Glomerular visceral epithelial cell (primary cell): ENCODE results near the gene CNFN.

Experiments used
- DNase-seq: peaks from one replicate; pipeline ENCODE4 v3.0.0-alpha.2; 2016; ENCODE audit errors: extremely low spot score

Gene CNFN

DNA sequence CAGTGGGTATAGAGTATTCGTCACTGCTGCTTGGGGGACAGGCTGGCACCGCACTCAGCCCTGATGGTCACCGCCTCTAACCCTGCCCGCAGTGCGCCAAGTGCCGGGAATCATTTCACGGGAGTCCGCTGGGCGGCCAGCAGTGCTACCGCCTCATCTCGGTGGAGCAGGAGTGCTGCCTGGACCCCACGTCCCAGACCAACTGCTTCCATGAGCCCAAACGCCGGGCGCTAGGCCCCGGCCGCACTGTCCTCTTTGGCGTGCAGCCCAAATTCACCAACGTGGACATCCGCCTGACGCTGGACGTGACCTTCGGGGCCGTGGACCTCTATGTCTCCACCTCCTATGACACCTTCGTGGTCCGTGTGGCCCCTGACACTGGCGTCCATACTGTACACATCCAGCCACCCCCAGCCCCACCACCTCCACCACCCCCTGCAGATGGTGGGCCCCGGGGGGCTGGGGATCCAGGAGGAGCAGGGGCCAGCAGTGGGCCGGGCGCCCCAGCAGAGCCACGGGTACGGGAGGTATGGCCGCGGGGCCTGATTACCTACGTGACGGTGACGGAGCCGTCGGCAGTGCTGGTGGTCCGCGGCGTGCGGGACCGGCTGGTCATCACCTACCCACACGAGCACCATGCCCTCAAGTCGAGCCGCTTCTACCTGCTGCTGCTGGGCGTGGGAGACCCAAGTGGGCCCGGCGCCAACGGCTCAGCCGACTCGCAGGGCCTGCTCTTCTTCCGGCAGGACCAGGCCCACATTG, 14.5 kb downstream of the CNFN start:
- DNase-seq: no peak

DNA sequence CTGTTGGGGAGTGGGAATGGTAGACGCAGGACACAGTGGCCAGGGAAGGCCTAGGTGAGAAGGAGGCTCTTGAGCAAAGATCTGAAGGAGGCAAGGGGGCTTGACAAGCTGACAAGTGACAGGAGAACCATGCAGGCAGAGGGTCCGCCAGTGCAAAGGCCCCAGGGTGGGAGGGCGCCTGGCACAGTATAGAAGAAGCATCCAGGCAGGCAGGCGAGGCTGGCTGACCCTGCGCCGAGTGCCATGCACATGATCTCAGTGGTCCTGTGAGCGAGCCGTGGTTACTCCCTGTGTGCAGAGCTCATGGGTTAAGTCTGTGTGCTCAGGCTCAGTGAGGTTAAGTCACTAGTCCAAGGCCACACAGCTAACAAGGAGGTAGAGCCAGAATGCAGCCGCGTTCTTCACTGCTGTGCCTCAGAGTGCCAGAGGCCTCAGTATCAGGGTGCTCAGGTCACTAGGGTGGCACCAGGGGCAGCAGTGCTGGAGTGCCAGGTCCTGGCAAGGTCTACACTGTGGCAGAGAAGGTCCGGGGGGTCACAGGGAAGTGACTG, 15.2 kb downstream of the CNFN start:
- DNase-seq: no peak

DNA sequence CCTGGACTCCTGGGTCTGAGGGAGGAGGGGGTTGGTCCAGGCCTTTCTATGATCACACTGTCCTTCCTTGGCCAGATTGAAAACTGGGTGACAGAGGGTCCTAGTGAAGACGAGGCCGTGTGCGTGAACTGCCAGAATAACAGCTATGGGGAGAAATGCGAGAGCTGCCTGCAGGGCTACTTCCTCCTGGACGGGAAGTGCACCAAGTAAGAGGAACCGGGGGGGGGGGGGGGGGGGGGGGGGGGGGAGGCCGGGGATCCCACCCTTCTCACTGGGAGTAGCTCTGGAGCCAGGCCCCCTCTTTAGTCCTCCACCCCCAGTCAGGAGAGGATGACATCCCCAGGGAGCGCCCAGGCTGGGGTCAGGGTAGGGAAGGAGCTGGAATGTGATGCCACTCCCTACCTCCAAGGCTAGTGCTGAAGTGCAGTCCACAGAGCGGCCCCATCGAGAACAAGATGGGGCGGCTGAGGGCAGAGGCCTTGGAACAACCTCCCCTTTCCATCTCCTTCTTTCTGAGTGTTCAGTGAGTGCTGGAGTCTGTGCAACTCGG, 19.4 kb downstream of the CNFN start:
- no peak for DNase-seq

DNA sequence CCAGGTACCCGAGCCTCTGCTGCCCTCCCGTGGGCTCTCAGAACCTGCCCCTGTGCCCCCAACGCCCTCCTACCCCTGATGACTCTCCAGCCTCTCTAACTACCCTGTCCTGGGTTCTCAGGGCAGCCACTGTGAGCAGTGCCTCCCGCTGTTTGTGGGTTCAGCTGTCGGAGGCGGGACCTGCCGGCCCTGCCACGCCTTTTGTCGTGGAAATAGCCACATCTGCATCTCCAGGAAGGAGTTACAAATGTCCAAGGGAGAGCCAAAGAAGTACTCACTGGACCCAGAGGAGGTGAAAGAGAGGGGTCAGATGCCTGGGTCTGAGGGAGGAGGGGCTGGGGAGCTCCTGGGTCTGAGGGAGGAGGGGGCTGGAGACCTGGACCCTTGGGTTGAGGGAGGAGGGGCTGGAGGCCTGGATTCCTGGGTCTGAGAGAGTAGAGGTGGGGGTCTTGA, 20.0 kb downstream of the CNFN start:
- no peak for DNase-seq

DNA sequence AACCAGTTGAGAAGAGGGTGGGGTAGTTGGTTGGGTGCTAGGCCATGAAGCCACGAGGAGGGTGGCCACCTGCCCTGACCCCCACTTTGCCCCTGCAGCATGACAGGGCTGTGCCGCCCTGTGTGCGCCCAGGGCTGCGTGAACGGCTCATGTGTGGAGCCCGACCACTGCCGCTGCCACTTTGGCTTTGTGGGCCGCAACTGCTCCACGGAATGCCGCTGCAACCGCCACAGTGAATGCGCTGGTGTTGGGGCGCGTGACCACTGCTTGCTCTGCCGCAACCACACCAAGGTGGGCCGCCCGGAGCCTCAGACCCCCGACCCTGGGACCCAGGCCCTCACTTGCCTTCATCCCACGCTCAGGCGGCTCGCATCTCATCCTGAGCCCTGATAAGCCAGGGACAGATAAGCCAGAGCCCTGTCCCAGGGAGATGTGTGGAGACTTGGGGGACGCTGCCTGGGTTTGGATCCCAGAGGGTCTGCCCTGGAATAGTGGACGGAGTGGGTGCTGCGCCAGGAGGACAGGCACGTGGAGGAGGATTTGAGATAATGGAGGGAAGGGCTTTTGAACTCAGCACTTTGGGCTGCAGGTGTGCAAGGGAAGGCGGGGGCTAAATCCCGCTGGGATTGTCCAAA, 20.5 kb downstream of the CNFN start:
- no peak for DNase-seq

DNA sequence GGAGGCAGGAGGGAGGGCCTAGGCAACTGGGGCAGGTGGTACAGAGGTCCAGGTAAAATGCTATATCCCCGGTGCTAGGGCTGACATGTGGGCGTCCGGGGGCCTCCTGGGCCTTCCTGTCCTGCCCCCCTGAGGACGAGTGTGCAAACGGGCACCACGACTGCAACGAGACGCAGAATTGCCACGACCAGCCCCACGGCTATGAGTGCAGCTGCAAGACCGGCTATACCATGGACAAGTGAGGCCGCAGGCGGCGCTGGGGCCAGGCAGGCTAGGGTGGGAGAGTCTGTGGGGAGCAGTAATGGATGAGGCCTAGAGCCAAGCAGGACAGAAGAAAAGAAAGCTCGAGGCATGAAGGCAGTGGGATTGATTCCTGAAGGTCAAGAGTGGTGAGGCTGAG, 21.3 kb downstream of the CNFN start:
- DNase-seq: no peak

DNA sequence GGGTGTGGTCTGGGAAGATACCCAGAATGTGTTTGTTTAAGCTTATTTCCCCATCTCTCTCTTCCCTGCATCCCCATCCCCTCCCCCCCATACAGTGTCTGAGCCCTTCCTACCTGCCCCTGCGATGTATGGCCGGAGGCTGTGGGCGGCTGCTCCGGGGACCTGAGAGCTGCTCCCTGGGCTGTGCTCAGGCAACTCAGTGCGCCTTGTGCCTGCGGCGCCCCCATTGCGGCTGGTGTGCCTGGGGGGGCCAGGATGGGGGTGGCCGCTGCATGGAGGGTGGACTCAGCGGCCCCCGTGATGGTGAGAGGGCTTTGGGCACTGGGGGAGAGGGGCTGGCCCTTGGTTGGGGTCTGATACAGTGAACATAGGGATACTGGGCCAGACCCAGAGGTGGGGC, 21.7 kb downstream of the CNFN start:
- DNase-seq: no peak

DNA sequence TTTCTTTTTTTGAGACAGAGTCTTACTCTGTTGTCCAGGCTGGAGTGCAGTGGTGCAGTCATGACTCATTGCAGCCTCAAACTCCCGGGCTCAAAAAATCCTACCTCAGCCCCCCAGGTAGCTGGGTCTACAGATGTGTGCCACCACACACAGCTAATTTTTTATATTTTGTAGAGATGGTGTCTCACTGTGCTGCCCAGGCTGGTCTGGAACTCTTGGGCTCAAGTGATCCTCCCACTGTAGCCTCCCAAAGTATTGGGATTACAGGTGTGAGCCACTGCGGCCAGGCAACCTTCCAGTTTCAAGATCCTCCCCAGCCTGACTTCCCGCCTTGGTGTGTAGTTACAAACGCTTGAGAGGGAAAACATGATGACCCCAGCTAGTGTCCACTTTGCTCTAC, 22.2 kb downstream of the CNFN start:
- DNase-seq: no peak

DNA sequence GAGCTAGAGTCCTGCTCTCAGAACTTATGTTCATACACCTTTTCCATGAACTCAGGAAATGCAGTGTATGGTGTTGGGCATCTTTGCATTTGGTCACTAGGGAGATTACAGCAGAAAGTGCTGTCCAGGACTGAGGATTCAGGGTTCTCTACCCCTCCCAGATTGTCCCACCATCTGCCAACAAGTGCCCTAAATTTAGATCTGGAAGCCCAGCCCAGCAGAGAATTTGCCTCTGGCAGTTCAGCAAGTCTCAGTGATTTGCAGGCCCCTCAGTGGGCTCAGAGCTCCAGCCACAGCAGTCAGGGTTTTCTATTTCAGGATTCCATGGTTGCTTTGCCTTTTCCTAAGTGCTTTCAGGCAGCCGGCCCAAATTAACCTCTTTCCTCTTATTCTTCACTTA, 23.4 kb downstream of the CNFN start:
- no peak for DNase-seq

DNA sequence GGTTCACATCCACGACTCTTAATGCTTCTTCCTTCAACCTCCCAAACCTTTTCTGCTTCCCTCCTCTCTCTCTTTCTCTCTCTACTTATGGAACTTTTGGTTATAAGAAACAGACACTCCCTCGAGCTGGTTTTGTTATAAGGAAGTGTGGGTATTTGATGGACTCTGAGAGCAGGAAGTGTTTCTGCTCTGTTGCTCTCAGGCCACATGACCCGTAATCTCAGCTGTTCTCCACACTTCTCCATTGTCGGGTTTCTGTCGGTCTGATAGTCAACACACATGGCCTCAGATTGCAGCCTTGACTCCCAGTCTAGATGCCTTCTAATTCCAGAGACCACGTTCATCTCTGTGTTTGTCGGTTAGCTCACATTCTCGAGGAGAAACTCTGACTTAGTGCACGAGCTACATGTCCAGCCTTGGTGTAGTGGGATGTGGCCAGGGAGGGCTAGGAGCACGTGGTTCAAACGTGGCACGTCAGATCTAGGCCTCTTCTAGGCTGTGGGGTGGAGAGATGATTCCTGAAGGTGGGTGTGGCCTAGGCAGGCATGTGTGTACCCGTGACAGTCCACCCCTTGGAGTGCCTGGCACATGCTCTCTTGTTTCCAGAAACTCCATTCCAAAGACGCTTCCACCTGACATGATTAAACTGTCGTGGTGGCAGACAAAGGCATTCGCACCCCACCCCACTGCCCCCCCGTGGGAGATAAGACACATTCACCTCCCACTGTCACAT, 26.3 kb downstream of the CNFN start:
- no peak for DNase-seq

DNA sequence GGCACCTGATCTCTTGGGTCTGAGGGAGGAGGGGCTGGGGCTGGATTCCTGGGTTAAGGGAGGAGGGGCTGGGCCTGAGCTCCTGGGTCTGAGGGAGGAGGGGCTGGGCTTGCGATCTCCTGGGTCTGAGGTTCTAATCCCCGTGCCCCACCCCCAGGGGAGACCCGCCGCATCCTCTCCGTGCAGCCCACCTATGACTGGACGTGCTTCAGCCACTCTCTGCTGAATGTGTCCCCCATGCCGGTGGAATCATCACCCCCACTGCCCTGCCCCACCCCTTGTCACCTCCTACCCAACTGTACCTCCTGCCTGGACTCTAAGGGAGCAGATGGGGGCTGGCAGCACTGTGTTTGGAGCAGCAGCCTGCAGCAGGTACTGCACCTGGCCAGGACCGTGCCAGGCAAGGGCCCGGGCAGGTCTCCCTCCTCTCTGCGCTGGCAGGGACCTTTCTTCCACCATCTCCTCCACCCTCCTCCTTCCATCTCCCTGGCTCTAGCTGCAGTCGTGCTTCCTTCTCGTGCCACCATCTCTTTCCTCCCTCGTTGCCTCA, 27.1 kb downstream of the CNFN start:
- DNase-seq: no peak

DNA sequence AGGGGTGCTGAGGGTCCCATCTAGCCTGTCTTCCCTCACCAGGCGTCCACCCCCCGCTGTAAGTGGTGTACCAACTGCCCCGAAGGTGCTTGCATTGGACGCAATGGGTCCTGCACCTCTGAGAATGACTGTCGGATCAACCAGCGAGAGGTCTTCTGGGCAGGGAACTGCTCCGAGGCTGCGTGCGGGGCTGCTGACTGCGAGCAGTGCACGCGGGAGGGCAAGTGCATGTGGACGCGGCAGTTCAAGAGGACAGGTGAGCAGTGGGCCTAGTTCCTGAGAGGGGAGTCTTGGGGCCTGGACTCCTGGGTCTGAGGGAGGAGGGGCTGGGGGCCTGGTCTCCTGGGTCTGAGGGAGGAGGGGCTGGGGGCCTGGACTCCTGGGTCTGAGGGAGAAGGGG, 27.8 kb downstream of the CNFN start:
- no peak for DNase-seq

DNA sequence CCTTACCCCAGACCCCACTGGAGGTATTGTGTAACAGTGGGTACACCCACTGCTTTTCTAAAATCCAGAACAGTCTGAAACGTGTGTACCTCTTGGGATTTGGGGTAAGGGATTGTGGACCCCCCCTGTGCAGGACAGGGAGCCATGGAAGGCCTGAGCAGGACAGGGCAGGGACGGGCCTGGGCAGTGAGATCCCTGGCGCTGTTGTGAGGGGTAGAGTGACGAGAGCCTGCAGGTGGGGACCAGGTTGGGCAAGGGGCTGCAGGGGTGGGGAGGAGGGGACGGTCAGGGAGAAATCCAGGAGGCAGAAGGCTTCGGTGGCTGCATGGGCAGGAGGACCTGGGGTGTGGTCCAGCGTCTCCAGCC, 28.6 kb downstream of the CNFN start:
- no peak for DNase-seq

DNA sequence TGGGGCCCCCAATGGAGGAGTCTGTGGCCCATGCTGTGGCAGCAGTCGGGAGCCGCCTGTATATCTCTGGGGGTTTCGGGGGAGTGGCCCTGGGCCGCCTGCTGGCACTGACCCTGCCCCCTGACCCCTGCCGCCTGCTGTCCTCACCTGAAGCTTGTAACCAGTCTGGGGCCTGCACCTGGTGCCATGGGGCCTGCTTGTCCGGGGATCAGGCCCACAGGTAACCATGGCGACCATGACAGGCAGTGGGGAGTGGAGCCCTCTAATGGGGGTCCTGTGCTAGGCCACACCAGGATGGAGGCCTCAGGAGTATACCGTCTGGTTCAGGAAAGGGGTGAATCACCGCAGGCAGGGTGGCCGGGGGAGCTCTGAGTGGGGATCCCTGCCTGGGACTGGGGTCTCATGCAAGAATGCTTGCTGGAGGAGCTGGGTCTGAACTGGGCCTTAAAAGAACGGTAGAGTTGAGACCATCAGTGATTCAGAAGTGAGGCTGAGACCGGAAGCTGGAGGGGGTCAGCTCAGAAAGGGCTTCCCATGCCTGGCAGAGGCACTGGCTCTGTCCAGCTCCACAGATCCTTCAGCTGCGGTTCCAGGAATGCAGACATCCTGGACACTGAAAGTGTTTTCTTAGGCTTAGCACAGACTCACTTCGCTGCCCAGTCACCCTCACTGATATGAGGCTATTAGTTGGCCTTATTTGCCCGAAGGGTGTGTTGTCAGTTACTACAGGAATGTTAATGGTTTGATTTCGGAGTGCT, 29.1 kb downstream of the CNFN start:
- peak; percentile 18 for DNase-seq

DNA sequence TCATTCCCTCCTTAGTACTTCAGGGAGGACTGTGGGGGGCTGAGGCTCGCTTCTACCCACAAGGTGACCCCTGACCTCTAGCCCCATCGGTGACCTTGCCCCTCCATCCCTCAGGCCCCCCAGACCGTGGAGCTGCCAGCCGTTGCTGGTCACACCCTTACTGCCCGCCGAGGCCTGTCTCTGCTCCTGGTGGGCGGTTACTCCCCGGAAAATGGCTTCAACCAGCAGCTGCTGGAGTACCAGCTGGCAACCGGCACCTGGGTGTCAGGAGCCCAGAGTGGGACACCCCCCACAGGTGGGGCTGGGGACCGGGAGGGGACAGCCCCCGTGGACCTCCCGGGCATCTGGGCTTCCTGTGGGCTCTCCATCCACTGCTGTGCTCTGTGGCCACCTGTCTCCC, 32.8 kb downstream of the CNFN start:
- DNase-seq: no peak

DNA sequence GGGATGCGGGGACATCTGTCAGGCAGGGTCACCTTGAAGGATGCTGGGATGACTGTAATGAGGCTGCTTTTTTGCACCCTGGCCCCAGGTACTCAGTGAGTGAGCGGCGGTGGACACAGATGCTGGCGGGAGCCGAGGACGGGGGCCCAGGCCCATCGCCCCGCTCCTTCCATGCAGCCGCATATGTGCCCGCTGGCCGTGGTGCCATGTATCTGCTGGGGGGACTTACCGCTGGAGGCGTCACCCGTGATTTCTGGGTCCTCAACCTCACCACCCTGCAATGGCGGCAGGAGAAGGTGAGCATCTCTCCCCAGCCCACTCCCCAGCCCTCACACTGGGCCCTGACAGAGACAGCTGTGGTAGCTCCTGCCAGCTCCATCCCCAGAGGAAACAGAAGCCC, 33.4 kb downstream of the CNFN start:
- no peak for DNase-seq

DNA sequence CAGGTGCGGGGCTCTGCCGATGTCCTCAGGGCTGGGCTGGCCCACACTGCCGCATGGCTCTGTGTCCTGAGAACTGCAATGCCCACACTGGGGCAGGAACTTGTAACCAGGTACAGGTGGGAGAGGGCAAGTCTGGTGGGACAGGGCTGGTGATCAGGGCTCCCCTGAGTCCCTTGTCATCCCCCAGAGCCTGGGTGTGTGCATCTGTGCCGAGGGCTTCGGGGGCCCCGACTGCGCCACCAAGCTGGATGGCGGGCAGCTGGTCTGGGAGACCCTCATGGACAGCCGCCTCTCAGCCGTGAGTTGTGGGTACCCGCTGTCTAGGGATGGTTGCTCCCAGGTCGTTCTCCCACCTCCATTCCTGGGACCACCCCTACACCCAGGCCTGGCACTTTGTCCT, 34.2 kb downstream of the CNFN start:
- no peak for DNase-seq

DNA sequence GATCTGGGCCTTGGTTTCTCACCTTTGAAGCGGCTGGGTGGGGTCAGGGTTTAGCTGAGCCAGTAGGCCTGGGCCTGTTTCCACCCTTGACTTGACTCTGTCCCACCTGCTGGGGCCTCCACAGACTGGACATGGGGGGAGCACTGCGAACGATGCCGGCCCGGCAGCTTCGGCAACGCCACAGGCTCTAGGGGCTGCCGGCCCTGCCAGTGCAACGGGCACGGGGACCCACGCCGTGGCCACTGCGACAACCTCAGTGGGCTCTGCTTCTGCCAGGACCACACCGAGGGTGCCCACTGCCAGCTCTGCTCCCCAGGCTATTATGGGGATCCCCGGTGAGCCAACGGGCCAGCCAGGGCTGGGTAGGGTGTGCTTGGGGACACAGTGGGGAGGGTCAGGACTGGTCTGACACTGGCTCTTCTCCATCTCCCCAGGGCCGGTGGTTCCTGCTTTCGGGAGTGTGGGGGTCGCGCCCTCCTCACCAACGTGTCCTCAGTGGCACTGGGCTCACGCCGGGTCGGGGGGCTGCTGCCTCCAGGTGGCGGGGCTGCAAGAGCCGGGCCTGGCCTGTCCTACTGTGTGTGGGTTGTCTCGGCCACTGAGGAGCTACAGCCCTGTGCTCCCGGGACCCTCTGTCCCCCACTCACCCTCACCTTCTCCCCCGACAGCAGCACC, 36.6 kb downstream of the CNFN start:
- no peak for DNase-seq

DNA sequence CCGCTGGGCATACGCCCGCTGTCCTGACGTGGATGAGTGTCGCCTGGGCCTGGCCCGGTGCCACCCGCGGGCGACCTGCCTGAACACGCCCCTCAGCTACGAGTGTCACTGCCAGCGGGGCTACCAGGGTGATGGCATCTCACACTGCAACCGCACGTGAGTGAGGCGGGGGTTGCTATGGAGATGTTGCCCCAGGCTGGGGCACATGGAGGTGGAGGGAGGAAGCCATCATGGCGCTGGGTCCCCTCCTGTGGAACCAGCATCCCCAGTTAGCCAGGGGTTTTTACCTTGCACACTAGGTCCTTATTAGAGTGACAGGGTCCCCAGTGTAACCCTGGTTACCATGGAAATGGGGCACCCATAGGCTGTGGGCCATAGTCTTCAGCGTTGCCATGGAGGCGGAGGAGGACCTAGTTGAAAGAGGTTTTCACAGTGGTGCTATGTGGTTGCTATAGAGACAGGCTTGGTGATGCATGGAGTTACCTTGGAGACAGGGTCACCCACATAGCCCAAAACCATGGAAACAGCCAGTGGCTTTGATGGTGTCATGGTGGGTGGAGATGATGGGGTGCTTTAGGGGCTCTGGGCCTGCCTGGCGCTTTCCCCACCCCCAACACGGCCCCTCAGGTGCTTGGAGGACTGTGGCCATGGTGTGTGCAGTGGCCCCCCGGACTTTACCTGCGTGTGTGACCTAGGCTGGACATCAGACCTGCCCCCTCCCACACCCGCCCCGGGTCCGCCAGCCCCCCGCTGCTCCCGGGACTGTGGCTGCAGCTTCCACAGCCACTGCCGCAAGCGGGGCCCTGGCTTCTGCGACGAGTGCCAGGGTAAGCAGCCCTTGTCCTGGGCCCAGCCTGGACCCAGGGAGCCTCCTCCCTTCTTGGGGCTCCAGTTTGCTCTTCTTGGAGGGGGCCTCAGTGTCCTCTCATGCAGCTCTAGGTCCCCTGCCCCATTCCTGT, 37.5 kb downstream of the CNFN start:
- DNase-seq: peak; percentile 47
